GM21526 (cell line): ENCODE measurements around the gene ABITRAM.
A peak's percentile ranks its signal among the peaks of the same experiment; 100 is the strongest.
"Not testable (repeated sequence)": the region's sequence is repeated elsewhere in the genome, so short reads cannot be mapped to it uniquely, and the experiment has no call there.

ENCODE experiments used
- ATAC-seq: cut with Tn5 transposase; IDR thresholded peaks from one replicate; pipeline ENCODE4 v1.9.1; 2021; ENCODE audit warnings: moderate library complexity; ENCODE audit not compliant: unreplicated experiment, low FRiP score

ABITRAM gene

GRCh38 chr9:108934323-108934893 is at the start of gene ABITRAM:
TSS of gene ABITRAM (plus strand) at chr9:108934400. CDS start at chr9:108934487, 87 bp downstream.
- ATAC-seq: peak; percentile 81

- ATAC-seq: no peak
Observed at GRCh38 chr9:108884701-108885100, 49.5 kb upstream of the ABITRAM start.

GRCh38 chr9:108885643-108886348 is 48.4 kb upstream of the ABITRAM start:
- ATAC-seq: peak; percentile 98

- ATAC-seq: not testable (repeated sequence)
Observed at GRCh38 chr9:108886594-108887271, 47.5 kb upstream of the ABITRAM start.

GRCh38 chr9:108889649-108890067 is 44.5 kb upstream of the ABITRAM start:
- ATAC-seq: no peak

GRCh38 chr9:108894225-108894997 is 39.8 kb upstream of the ABITRAM start:
- no peak for ATAC-seq

- no peak for ATAC-seq
Observed at GRCh38 chr9:108897324-108898096, 36.7 kb upstream of the ABITRAM start.

- not testable (repeated sequence) for ATAC-seq
Observed at GRCh38 chr9:108899023-108899695, 35.0 kb upstream of the ABITRAM start.

- ATAC-seq: no peak
Observed at GRCh38 chr9:108900176-108900575, 34.0 kb upstream of the ABITRAM start.

GRCh38 chr9:108903420-108904103 is 30.6 kb upstream of the ABITRAM start:
- no peak for ATAC-seq

- ATAC-seq: no peak
Observed at GRCh38 chr9:108904161-108904560, 30.0 kb upstream of the ABITRAM start.

GRCh38 chr9:108905494-108905893 is 28.7 kb upstream of the ABITRAM start:
- ATAC-seq: no peak

- ATAC-seq: no peak
Observed at GRCh38 chr9:108910402-108910801, 23.8 kb upstream of the ABITRAM start.

- no peak for ATAC-seq
Observed at GRCh38 chr9:108910914-108911313, 23.3 kb upstream of the ABITRAM start.

GRCh38 chr9:108911820-108912219 is 22.4 kb upstream of the ABITRAM start:
- no peak for ATAC-seq

- ATAC-seq: no peak
Observed at GRCh38 chr9:108913391-108913790, 20.8 kb upstream of the ABITRAM start.

- no peak for ATAC-seq
Observed at GRCh38 chr9:108919517-108919916, 14.7 kb upstream of the ABITRAM start.

- ATAC-seq: not testable (repeated sequence)
Observed at GRCh38 chr9:108920401-108920800, 13.8 kb upstream of the ABITRAM start.

GRCh38 chr9:108921200-108921599 is 13.0 kb upstream of the ABITRAM start:
- ATAC-seq: no peak
